Stomach smooth muscle (tissue), 2 donors: Measurements from ENCODE around the gene TUT7.
"Not testable (repeated sequence)": the region's sequence is repeated elsewhere in the genome, so short reads cannot be mapped to it uniquely, and the experiment has no call there.

Experiments used
- H3K27ac ChIP-seq: one replicate; pipeline ENCODE4 v1.7.0; 2013; ENCODE audit warnings: mild to moderate bottlenecking, low read length, inconsistent platforms
- H3K27me3 ChIP-seq, 2 donors: one replicate each; pipeline ENCODE4 v1.7.0; 2013; ENCODE audit warnings: low read length in 2 of 2; ENCODE audit not compliant: insufficient read depth in 2 of 2, control insufficient read depth in 1 of 2
- H3K36me3 ChIP-seq, 2 donors: one replicate each; pipeline ENCODE4 v1.7.0; 2013; ENCODE audit warnings: low read length in 2 of 2; ENCODE audit not compliant: control insufficient read depth in 2 of 2, insufficient read depth in 2 of 2
- H3K4me1 ChIP-seq: one replicate; pipeline ENCODE4 v1.7.0; 2013; ENCODE audit warnings: low read length; ENCODE audit not compliant: control insufficient read depth, insufficient read depth
- H3K4me3 ChIP-seq, 2 donors: one replicate each; pipeline ENCODE4 v1.7.0; 2013; ENCODE audit warnings: low read length in 2 of 2
- H3K9ac ChIP-seq, 2 donors: one replicate each; pipeline ENCODE4 v1.7.0; 2013; ENCODE audit warnings: low read length in 2 of 2, mild to moderate bottlenecking in 1 of 2
- H3K9me3 ChIP-seq, 2 donors: one replicate each; pipeline ENCODE4 v1.7.0; 2013; ENCODE audit warnings: low read length in 2 of 2; ENCODE audit not compliant: control insufficient read depth in 2 of 2
- donor health status: healthy.
- donor health status: Pancreatic carcinoma.

TUT7 gene

GRCh38 chr9:86308687-86309086 is 45.5 kb downstream of the TUT7 start:
- Histone ChIP-seq H3K9ac (no peak overlapping the region), H3K27me3 (no peaks in the 10 kb centered on the region), H3K36me3 (peaks cover 22 to 40% of the 10 kb centered on the region in 2 donors), H3K9me3 (no peaks in the 10 kb centered on the region), H3K4me3 (no peak overlapping the region), H3K4me1 (no peaks in the 10 kb centered on the region), H3K27ac (no peak overlapping the region)

GRCh38 chr9:86304236-86304730 is 49.9 kb downstream of the TUT7 start:
- Histone ChIP-seq H3K9me3 (no peaks in the 10 kb centered on the region), H3K4me1 (no peaks in the 10 kb centered on the region), H3K27me3 (no peaks in the 10 kb centered on the region), H3K4me3 (no peak overlapping the region), H3K9ac (no peak overlapping the region), H3K27ac (no peak overlapping the region), H3K36me3 (peaks cover 33 to 43% of the 10 kb centered on the region in 2 donors)

GRCh38 chr9:86303316-86303975 is 50.8 kb downstream of the TUT7 start:
- no peak overlapping the region for H3K4me3 ChIP-seq
- H3K27ac ChIP-seq = no peak overlapping the region
- no peaks in the 10 kb centered on the region for H3K9me3 ChIP-seq
- no peaks in the 10 kb centered on the region for H3K27me3 ChIP-seq
- no peak overlapping the region for H3K9ac ChIP-seq
- peaks cover 41 to 49% of the 10 kb centered on the region in 2 donors for H3K36me3 ChIP-seq
- H3K4me1 ChIP-seq = no peaks in the 10 kb centered on the region

GRCh38 chr9:86301686-86302085 is 52.5 kb downstream of the TUT7 start:
- Histone ChIP-seq H3K9ac (no peak overlapping the region), H3K9me3 (no peaks in the 10 kb centered on the region), H3K36me3 (peaks cover 43 to 49% of the 10 kb centered on the region in 2 donors), H3K4me3 (no peak overlapping the region), H3K27ac (no peak overlapping the region), H3K27me3 (no peaks in the 10 kb centered on the region), H3K4me1 (no peaks in the 10 kb centered on the region)

- peaks cover 44 to 46% of the 10 kb centered on the region in 2 donors for H3K36me3 ChIP-seq
- H3K27me3 ChIP-seq = no peaks in the 10 kb centered on the region
Observed at GRCh38 chr9:86300701-86301100, 53.5 kb downstream of the TUT7 start.

GRCh38 chr9:86298873-86299272 is 55.3 kb downstream of the TUT7 start:
- H3K27ac ChIP-seq = no peak overlapping the region
- H3K4me3 ChIP-seq = no peak overlapping the region
- H3K9ac ChIP-seq = no peak overlapping the region
- no peaks in the 10 kb centered on the region for H3K9me3 ChIP-seq
- H3K36me3 ChIP-seq = peaks cover 41 to 42% of the 10 kb centered on the region in 2 donors
- no peaks in the 10 kb centered on the region for H3K4me1 ChIP-seq
- no peaks in the 10 kb centered on the region for H3K27me3 ChIP-seq

More at GRCh38 chr9:86300701-86301100, 53.5 kb downstream of the TUT7 start:
- Histone ChIP-seq H3K9me3 (no peaks in the 10 kb centered on the region), H3K27ac (no peak overlapping the region), H3K4me1 (no peaks in the 10 kb centered on the region), H3K9ac (no peak overlapping the region), H3K4me3 (no peak overlapping the region)

- not testable (repeated sequence) for H3K27ac ChIP-seq, H3K4me3 ChIP-seq, H3K27me3 ChIP-seq, H3K9ac ChIP-seq, H3K4me1 ChIP-seq, H3K36me3 ChIP-seq, H3K9me3 ChIP-seq
Observed at GRCh38 chr9:86290341-86290740, 63.9 kb downstream of the TUT7 start.

- Histone ChIP-seq H3K4me1 (no peaks in the 10 kb centered on the region), H3K27me3 (no peaks in the 10 kb centered on the region), H3K36me3 (peaks cover 0 to 4% of the 10 kb centered on the region in 2 donors), H3K27ac (no peak overlapping the region), H3K9ac (no peak overlapping the region), H3K4me3 (no peak overlapping the region), H3K9me3 (no peaks in the 10 kb centered on the region)
Observed at GRCh38 chr9:86288499-86289198, 65.6 kb downstream of the TUT7 start.

GRCh38 chr9:86287013-86287412 is 67.2 kb downstream of the TUT7 start:
- Histone ChIP-seq H3K4me3 (no peak overlapping the region), H3K27ac (no peak overlapping the region), H3K36me3 (peaks cover 0 to 4% of the 10 kb centered on the region in 2 donors), H3K9ac (no peak overlapping the region), H3K27me3 (no peaks in the 10 kb centered on the region), H3K4me1 (peaks cover 5% of the 10 kb centered on the region), H3K9me3 (no peaks in the 10 kb centered on the region)

- peaks cover 5% of the 10 kb centered on the region for H3K4me1 ChIP-seq
- no peak overlapping the region for H3K4me3 ChIP-seq
- no peak overlapping the region for H3K9ac ChIP-seq
Observed at GRCh38 chr9:86286278-86286677, 67.9 kb downstream of the TUT7 start.

GRCh38 chr9:86285261-86285660 is 68.9 kb downstream of the TUT7 start:
- no peaks in the 10 kb centered on the region for H3K27me3 ChIP-seq
- H3K36me3 ChIP-seq = peaks cover 0 to 4% of the 10 kb centered on the region in 2 donors
- no peak overlapping the region for H3K27ac ChIP-seq
- H3K4me1 ChIP-seq = peaks cover 9% of the 10 kb centered on the region
- H3K9me3 ChIP-seq = no peaks in the 10 kb centered on the region
- H3K4me3 ChIP-seq = no peak overlapping the region
- no peak overlapping the region for H3K9ac ChIP-seq

More at GRCh38 chr9:86286278-86286677, 67.9 kb downstream of the TUT7 start:
- no peaks in the 10 kb centered on the region for H3K9me3 ChIP-seq
- no peaks in the 10 kb centered on the region for H3K27me3 ChIP-seq
- H3K36me3 ChIP-seq = peaks cover 0 to 4% of the 10 kb centered on the region in 2 donors
- H3K27ac ChIP-seq = no peak overlapping the region
